HFFc6 (cell line): Measurements from ENCODE around the gene MAMLD1. TPM values are rescaled to one million over a fixed set of nuclear protein-coding genes. Genes with fewer than 3 reads are reported as not detected.

Experiments used
- DNase-seq: peaks from one replicate; pipeline ENCODE4 v3.0.0-alpha.2; 2018
- H3K27ac Mint-ChIP-seq: 2 replicates; pipeline ENCODE4 v1.8.0; 2020; ENCODE audit warnings: mild to moderate bottlenecking, mixed read lengths
- H3K27me3 Mint-ChIP-seq: 2 replicates; pipeline ENCODE4 v1.8.0; 2021; ENCODE audit warnings: mild to moderate bottlenecking, moderate library complexity, mixed read lengths; ENCODE audit not compliant: insufficient read depth
- H3K36me3 Mint-ChIP-seq: 2 replicates; pipeline ENCODE4 v1.8.0; 2021; ENCODE audit warnings: low read depth, mixed read lengths
- H3K4me1 Mint-ChIP-seq: 2 replicates; pipeline ENCODE4 v1.8.0; 2020; ENCODE audit warnings: low read depth, mixed read lengths
- H3K4me3 Mint-ChIP-seq: 2 replicates; pipeline ENCODE4 v1.8.0; 2020; ENCODE audit warnings: mild to moderate bottlenecking, moderate library complexity, mixed read lengths
- H3K9me3 Mint-ChIP-seq: 2 replicates; pipeline ENCODE4 v1.8.0; 2020; ENCODE audit warnings: mild to moderate bottlenecking, mixed read lengths
- total RNA-seq, 6 experiments: library from RNA; stranded (reverse); fragmentation: NEBNext Ultra II Directional; extraction: Animal tissue kit (Norgen Biotek cat#: 25700); gene quantifications; 2 replicates in 1 of 6; 3 replicates in 5 of 6; pipeline ENCODE4 v1.2.3, GENCODE V29; 2021
- TF ChIP-seq, protein P1 (sequence below): fragments of 200-600 bp; sonication (generic); IDR thresholded peaks from 2 replicates; pipeline ENCODE4 v1.5.0; 2021; ENCODE audit warnings: antibody characterized with exemption, mild to moderate bottlenecking

MAMLD1 gene
- total RNA-seq, 6 experiments from 2014 or later = 4.0 to 5.3 (median 4.7) TPM

DNA sequence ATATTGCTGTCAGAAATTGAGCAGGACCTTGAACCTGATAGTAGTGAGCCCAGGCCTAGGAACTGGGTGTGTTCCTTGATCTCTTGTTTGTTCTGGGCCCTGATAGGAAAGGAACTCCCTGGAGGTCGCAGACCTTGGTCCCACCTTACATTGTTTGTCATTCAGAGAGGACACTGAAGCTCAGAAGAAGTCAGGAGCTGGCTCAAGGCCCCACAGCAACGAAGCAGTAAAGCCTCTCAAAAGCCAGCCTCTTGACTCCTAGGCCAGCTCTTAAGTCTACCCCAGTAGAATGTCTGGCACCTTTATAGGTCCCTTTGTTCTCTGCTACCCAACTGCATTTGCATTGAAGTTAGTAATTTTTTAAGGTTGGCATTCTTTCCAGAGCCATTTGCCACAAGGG lies 46.8 kb downstream of the MAMLD1 start:
- no peaks in the 10 kb centered on the region for H3K36me3 Mint-ChIP-seq
- H3K4me1 Mint-ChIP-seq = no peaks in the 10 kb centered on the region

DNA sequence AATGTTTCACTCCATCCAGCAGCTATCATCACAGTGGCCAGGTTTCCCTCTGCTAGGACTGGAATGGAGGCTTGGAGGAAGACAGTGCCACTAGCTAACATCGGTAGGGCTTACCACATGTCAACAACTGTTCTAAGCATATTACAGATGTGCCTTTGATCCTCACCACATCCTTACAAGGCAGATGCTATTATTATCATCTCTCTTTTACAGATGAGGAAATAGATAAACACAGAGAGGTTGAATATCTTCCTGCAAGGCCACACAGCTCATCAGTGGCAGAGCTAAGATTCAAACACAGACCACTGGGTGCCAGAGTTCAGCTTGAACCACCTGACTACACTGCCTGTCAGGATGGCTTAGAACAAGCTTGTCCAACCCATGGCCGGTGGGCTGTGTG lies 47.4 kb downstream of the MAMLD1 start:
- no peak overlapping the region for H3K4me3 Mint-ChIP-seq
- no peak for DNase-seq
- no peaks in the 10 kb centered on the region for H3K9me3 Mint-ChIP-seq
- H3K4me1 Mint-ChIP-seq = no peaks in the 10 kb centered on the region
- TF ChIP-seq, protein P1, sequence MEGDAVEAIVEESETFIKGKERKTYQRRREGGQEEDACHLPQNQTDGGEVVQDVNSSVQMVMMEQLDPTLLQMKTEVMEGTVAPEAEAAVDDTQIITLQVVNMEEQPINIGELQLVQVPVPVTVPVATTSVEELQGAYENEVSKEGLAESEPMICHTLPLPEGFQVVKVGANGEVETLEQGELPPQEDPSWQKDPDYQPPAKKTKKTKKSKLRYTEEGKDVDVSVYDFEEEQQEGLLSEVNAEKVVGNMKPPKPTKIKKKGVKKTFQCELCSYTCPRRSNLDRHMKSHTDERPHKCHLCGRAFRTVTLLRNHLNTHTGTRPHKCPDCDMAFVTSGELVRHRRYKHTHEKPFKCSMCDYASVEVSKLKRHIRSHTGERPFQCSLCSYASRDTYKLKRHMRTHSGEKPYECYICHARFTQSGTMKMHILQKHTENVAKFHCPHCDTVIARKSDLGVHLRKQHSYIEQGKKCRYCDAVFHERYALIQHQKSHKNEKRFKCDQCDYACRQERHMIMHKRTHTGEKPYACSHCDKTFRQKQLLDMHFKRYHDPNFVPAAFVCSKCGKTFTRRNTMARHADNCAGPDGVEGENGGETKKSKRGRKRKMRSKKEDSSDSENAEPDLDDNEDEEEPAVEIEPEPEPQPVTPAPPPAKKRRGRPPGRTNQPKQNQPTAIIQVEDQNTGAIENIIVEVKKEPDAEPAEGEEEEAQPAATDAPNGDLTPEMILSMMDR = no peak
- H3K36me3 Mint-ChIP-seq = no peaks in the 10 kb centered on the region
- H3K27ac Mint-ChIP-seq = no peak overlapping the region
- H3K27me3 Mint-ChIP-seq = no peaks in the 10 kb centered on the region; the same call in 1 of the 2 replicates

More for the DNA sequence above, 46.8 kb downstream of the MAMLD1 start:
- H3K4me3 Mint-ChIP-seq = no peak overlapping the region
- no peak for DNase-seq
- no peaks in the 10 kb centered on the region; the same call in 1 of the 2 replicates for H3K27me3 Mint-ChIP-seq
- no peak overlapping the region for H3K27ac Mint-ChIP-seq
- TF ChIP-seq, protein P1 = no peak
- no peaks in the 10 kb centered on the region for H3K9me3 Mint-ChIP-seq

DNA sequence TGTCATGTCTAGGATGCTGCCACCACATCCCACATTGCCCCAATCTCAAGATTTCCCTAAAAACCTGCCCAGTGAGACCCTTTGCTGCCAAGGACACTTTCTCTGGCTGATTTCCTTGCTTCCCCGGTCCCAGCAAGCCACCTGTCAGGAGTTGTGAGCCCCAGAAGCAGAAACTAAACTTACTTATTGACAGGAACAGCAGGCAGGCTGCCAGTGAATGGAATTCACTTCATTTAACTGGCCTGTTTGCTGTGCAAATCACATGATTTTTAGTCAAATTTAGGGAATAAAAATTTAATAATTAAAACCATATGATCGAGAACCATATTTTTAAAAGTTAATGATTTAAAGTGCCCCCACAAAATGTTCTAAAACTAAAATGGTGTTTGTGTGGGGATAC lies 48.5 kb downstream of the MAMLD1 start:
- H3K36me3 Mint-ChIP-seq = no peaks in the 10 kb centered on the region
- no peak overlapping the region for H3K27ac Mint-ChIP-seq
- H3K4me1 Mint-ChIP-seq = no peaks in the 10 kb centered on the region
- no peak overlapping the region for H3K4me3 Mint-ChIP-seq
- TF ChIP-seq, protein P1 = no peak
- no peak for DNase-seq
- H3K9me3 Mint-ChIP-seq = no peaks in the 10 kb centered on the region
- no peaks in the 10 kb centered on the region; the same call in 1 of the 2 replicates for H3K27me3 Mint-ChIP-seq

DNA sequence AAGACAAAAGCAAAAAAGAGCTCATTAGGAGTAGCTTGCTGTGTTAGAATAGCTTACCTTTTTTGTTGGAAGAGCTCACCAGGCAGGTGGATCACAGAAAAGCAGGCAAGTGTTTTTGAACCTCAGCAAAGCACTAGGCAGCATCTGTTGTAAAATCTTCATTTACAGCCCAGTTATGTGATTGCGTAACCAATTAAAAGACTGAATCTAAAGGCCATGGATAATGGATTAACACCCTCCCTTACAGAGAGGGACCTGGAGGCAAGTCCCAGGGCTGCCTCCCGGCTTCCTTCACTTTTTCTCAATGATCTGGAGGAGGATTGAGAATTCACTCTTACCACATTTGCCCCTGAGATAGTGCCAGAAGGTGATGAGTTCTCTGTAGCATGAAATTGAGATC lies 51.1 kb downstream of the MAMLD1 start:
- no peaks in the 10 kb centered on the region for H3K9me3 Mint-ChIP-seq
- H3K27me3 Mint-ChIP-seq = no peaks in the 10 kb centered on the region; the same call in 1 of the 2 replicates
- no peak overlapping the region for H3K27ac Mint-ChIP-seq
- TF ChIP-seq, protein P1 = no peak
- DNase-seq = no peak
- H3K4me3 Mint-ChIP-seq = no peak overlapping the region
- H3K4me1 Mint-ChIP-seq = no peaks in the 10 kb centered on the region
- no peaks in the 10 kb centered on the region for H3K36me3 Mint-ChIP-seq

DNA sequence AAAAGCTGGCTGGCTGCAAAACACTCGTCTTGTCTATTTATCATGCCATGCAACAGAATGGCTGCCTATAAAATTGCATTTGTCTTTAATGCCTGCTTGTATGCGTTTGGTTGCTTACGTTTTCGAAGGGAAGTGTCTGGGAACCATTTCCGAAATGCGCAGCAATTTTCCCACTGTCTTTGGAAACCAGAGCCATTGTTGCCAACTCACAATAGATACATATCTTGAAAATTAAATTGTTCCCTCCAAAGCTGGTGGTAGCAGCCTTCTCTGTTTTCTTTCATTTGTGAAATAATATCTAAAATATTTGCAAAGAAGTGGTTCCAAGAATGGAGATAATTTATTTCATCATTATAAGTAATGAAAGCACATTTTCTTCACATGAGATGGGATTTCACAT lies 53.4 kb downstream of the MAMLD1 start:
- Mint-ChIP-seq H3K4me1 (no peaks in the 10 kb centered on the region), H3K36me3 (no peaks in the 10 kb centered on the region)

More for the DNA sequence above, 53.4 kb downstream of the MAMLD1 start:
- TF ChIP-seq, protein P1 = no peak
- Mint-ChIP-seq H3K27ac (no peak overlapping the region), H3K9me3 (no peaks in the 10 kb centered on the region), H3K4me3 (no peak overlapping the region), H3K27me3 (no peaks in the 10 kb centered on the region; the same call in 1 of the 2 replicates)
- DNase-seq = no peak
